Measurements from ENCODE around the gene MARCHF3. TPM values are rescaled to one million over a fixed set of nuclear protein-coding genes. Genes with fewer than 3 reads are reported as not detected.

The MARCHF3 gene
- total RNA-seq, 1 donor from 2014 or later: 5.7 TPM

DNA sequence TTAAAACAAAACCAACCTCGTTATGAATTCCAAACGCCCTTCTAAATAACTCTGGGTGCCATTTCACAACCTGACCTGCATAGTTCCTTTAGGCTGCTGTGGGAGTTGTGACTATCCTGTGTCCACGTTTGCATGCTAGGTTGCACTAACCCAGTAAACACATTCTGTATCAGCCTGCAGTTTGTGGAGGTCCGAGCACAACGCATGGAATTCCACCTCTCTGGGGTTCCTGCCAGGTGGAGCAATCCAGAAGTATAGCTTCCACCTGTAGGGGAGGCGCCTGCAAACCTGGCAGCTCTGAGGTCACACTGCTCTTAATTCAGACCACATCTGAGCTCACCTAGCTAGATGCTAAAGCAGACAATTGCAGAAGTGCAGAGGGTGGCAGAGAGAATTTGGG, 57.2 kb downstream of the MARCHF3 start:
- Mint-ChIP-seq H3K4me3 (ENCODE audit: unreplicated experiment) (no peak overlapping the region), H3K36me3 (ENCODE audit: unreplicated experiment) (no peaks in the 10 kb centered on the region), H3K27me3 (ENCODE audit: unreplicated experiment) (no peaks in the 10 kb centered on the region), H3K4me1 (ENCODE audit: low read depth, unreplicated experiment) (peaks cover 23% of the 10 kb centered on the region), H3K9me3 (ENCODE audit: unreplicated experiment) (peaks cover 2% of the 10 kb centered on the region), H3K27ac (ENCODE audit: unreplicated experiment) (no peak overlapping the region)
- no peak for DNase-seq
- TF ChIP-seq, protein P1, sequence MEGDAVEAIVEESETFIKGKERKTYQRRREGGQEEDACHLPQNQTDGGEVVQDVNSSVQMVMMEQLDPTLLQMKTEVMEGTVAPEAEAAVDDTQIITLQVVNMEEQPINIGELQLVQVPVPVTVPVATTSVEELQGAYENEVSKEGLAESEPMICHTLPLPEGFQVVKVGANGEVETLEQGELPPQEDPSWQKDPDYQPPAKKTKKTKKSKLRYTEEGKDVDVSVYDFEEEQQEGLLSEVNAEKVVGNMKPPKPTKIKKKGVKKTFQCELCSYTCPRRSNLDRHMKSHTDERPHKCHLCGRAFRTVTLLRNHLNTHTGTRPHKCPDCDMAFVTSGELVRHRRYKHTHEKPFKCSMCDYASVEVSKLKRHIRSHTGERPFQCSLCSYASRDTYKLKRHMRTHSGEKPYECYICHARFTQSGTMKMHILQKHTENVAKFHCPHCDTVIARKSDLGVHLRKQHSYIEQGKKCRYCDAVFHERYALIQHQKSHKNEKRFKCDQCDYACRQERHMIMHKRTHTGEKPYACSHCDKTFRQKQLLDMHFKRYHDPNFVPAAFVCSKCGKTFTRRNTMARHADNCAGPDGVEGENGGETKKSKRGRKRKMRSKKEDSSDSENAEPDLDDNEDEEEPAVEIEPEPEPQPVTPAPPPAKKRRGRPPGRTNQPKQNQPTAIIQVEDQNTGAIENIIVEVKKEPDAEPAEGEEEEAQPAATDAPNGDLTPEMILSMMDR (IDR thresholded peaks at IDR 0.05; ENCODE audit: partially characterized antibody, unreplicated experiment): no peak

DNA sequence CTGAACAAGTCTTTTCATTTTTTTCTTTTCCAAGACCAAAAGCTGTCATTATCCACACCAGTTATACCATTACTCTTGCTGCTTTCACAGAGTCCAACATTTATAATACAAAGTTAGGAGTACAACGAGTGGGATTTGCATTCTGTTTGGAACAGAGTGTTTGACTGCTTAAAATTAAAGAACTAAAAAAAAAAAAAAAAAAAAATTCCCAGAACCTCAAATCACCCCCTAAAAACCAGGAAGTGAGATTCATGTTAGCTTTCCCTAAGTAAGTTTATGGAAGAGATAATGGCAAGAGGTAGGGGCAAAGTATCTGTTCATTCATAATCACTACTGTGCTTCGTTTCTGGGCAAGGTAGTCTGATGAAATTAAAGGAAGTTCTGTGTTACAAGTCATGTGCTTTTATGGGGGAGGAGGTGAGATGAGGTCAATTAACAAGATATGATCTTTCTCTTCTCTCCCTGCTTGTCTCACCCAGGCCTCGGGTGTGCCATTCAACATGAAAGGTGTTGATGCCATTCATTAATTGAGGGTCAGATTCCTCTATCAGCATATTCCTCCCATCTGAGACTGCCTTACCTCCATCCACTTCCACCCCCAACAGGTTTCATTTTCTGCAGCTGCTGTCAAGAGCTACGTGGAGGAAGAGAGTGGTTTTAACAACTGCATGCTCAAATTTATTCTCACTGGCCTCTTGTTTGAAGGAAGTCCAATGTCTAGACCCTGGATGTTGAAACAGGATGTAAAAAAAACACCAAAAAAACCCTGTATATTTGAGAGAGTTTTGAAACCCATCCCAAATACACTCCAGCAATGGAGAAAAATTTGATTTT, 58.1 kb downstream of the MARCHF3 start:
- Mint-ChIP-seq H3K4me1 (ENCODE audit: low read depth, unreplicated experiment) (peaks cover 23% of the 10 kb centered on the region), H3K4me3 (ENCODE audit: unreplicated experiment) (no peak overlapping the region), H3K27ac (ENCODE audit: unreplicated experiment) (no peak overlapping the region), H3K27me3 (ENCODE audit: unreplicated experiment) (no peaks in the 10 kb centered on the region), H3K9me3 (ENCODE audit: unreplicated experiment) (peaks cover 2% of the 10 kb centered on the region), H3K36me3 (ENCODE audit: unreplicated experiment) (no peaks in the 10 kb centered on the region)
- TF ChIP-seq, protein P1 (IDR thresholded peaks at IDR 0.05; ENCODE audit: partially characterized antibody, unreplicated experiment): no peak
- DNase-seq: no peak

DNA sequence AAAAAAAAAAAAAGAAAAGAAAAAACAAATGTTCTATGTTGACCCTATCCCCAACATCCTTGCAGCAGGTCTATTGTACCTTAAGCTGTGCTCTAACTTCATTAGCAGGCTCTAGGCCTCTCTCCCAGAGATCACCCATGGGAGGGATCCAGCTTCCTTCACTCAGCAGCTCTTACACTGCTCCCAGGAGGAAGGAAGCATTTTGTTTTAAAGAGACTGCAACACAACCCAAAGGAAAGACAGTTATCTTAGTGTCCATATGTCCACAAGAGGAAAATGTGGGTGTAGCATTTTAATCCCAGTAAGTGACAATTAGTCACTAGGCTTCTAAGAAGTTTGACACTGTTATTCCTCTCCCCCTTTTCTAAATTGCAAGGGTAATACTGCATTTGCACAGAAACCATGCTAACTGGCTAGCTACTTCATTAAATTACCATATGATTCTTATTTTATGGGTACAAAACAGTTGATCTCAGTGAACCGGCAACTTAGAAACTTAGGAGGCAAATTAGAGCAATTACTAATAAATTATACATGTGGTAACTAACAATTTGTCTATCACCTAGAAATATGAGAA, 58.8 kb downstream of the MARCHF3 start:
- Mint-ChIP-seq H3K4me3 (ENCODE audit: unreplicated experiment) (no peak overlapping the region), H3K27ac (ENCODE audit: unreplicated experiment) (peak overlapping the region; percentile 15), H3K27me3 (ENCODE audit: unreplicated experiment) (no peaks in the 10 kb centered on the region), H3K4me1 (ENCODE audit: low read depth, unreplicated experiment) (peaks cover 20% of the 10 kb centered on the region), H3K36me3 (ENCODE audit: unreplicated experiment) (no peaks in the 10 kb centered on the region), H3K9me3 (ENCODE audit: unreplicated experiment) (peaks cover 2% of the 10 kb centered on the region)
- DNase-seq: no peak
- TF ChIP-seq, protein P1 (IDR thresholded peaks at IDR 0.05; ENCODE audit: partially characterized antibody, unreplicated experiment): no peak

DNA sequence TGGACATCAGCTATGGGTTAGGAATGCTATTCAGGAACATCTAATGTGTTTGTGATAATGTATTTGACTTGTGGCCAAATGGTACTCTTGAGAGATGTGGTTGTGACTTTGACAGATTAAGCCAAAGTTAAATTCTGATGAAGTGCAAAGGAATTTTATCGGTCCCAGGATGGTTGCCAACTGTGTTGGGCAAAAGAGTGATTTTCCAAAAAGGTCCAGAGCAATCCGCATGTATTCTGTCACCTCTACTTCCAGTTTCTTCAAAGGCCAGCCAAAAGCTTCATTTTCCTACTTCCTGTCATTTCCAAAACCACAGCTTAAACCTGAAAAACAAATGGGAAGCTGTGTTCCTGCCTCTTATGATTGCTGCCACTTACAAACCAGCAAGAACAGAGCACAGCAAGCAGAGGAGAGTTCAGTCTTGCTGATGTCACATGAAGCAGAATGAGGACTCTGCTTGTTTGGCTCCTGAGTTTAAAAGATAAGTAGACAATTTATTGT, 59.8 kb downstream of the MARCHF3 start:
- Mint-ChIP-seq H3K4me3 (ENCODE audit: unreplicated experiment) (no peak overlapping the region), H3K27ac (ENCODE audit: unreplicated experiment) (no peak overlapping the region), H3K27me3 (ENCODE audit: unreplicated experiment) (no peaks in the 10 kb centered on the region), H3K36me3 (ENCODE audit: unreplicated experiment) (no peaks in the 10 kb centered on the region), H3K4me1 (ENCODE audit: low read depth, unreplicated experiment) (peaks cover 12% of the 10 kb centered on the region), H3K9me3 (ENCODE audit: unreplicated experiment) (peaks cover 2% of the 10 kb centered on the region)
- DNase-seq: no peak
- TF ChIP-seq, protein P1 (IDR thresholded peaks at IDR 0.05; ENCODE audit: partially characterized antibody, unreplicated experiment): no peak

DNA sequence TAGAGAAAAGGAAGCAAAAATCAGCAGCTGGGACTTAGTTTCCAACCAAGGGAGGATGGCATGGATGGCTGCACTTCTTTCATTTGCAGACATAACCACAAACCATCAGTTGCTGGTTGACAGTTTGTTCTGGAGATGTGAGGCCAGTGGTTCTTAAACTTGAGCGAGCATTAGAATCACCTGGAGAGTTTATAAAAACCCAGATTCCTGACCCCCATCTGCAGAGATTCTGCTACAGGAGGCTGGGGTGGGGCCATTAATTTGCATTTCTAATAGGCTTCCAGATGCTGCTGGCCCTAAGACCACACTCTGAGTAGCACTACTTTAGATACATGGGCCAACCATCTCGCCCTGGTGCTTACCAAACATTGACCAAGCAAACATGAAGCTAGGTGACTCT, 60.8 kb downstream of the MARCHF3 start:
- H3K4me3 Mint-ChIP-seq (ENCODE audit: unreplicated experiment): no peak overlapping the region
- DNase-seq: no peak

More for the DNA sequence above, 60.8 kb downstream of the MARCHF3 start:
- Mint-ChIP-seq H3K4me1 (ENCODE audit: low read depth, unreplicated experiment) (peaks cover 12% of the 10 kb centered on the region), H3K9me3 (ENCODE audit: unreplicated experiment) (peaks cover 2% of the 10 kb centered on the region), H3K36me3 (ENCODE audit: unreplicated experiment) (no peaks in the 10 kb centered on the region), H3K27me3 (ENCODE audit: unreplicated experiment) (no peaks in the 10 kb centered on the region), H3K27ac (ENCODE audit: unreplicated experiment) (no peak overlapping the region)
- TF ChIP-seq, protein P1 (IDR thresholded peaks at IDR 0.05; ENCODE audit: partially characterized antibody, unreplicated experiment): no peak

All from glutamatergic neuron (in vitro differentiated cells).